A673 (cell line): ENCODE data around the gene ZNF385C. TPM values are rescaled to one million over a fixed set of nuclear protein-coding genes. Genes with fewer than 3 reads are reported as not detected.

Experiments used
- BruUV-seq: library from RNA; stranded (reverse); fragments of 400-500 nt; replicated peaks from 2 replicates; lab custom pipeline; 2021; lab: Mats Ljungman, UMichigan
- CTCF ChIA-PET: fragments of 300-600 bp; sonication (Branson Sonifier 250); formaldehyde crosslinking; loops from one replicate; lab custom pipeline; 2022; ENCODE audit warnings: antibody characterized with exemption; lab: Charles Lee
- POLR2A ChIA-PET: fragments of 300-600 bp; sonication (Branson Sonifier 250); formaldehyde crosslinking; loops from one replicate; lab custom pipeline; 2022; ENCODE audit warnings: antibody characterized with exemption; ENCODE audit not compliant: low non-redundant PET; lab: Charles Lee
- DNase-seq: peaks from one replicate; pipeline ENCODE4 v3.0.0-alpha.2; 2015; ENCODE audit warnings: low spot score
- H3K27ac ChIP-seq: fragments of 200-600 bp; sonication (generic); 2 replicates; pipeline ENCODE4 v1.5.1; 2016; ENCODE audit warnings: mixed run types, low read depth, mild to moderate bottlenecking, mixed read lengths, antibody characterized with exemption, low read length; ENCODE audit not compliant: poor library complexity, severe bottlenecking
- H3K27me3 ChIP-seq: fragments of 200-600 bp; sonication (generic); replicated peaks from 2 replicates; pipeline ENCODE4 v1.6.1; 2017; ENCODE audit warnings: mixed run types, low read depth, mild to moderate bottlenecking, mixed read lengths, antibody characterized with exemption, low read length; ENCODE audit not compliant: insufficient read depth, poor library complexity
- H3K36me3 ChIP-seq: fragments of 200-600 bp; sonication (generic); 2 replicates; pipeline ENCODE4 v1.6.1; 2016; ENCODE audit warnings: mixed run types, mild to moderate bottlenecking, mixed read lengths, antibody characterized with exemption, low read length; ENCODE audit not compliant: insufficient read depth, poor library complexity, severe bottlenecking
- H3K4me1 ChIP-seq: fragments of 200-600 bp; sonication (generic); 2 replicates; pipeline ENCODE4 v1.6.1; 2017; ENCODE audit warnings: mixed run types, mild to moderate bottlenecking, mixed read lengths, antibody characterized with exemption, low read length; ENCODE audit not compliant: insufficient read depth, poor library complexity, severe bottlenecking
- H3K4me3 ChIP-seq: fragments of 200-600 bp; sonication (generic); 2 replicates; pipeline ENCODE4 v1.5.1; 2016; ENCODE audit warnings: low read depth, mixed run types, mild to moderate bottlenecking, mixed read lengths, low read length; ENCODE audit not compliant: poor library complexity, severe bottlenecking
- H3K9me3 ChIP-seq: fragments of 200-600 bp; sonication (generic); 2 replicates; pipeline ENCODE4 v1.6.1; 2016; ENCODE audit warnings: mixed run types, low read depth, mild to moderate bottlenecking, mixed read lengths, antibody characterized with exemption, low read length; ENCODE audit not compliant: poor library complexity, severe bottlenecking
- CTCF ChIP-seq: fragments of 300-800, 200-600 bp; sonication (generic); conservative IDR thresholded peaks from 2 replicates; pipeline ENCODE4 v1.5.1; 2017; ENCODE audit warnings: low read depth, mild to moderate bottlenecking, antibody characterized with exemption, low read length, moderate library complexity, mixed read lengths
- EZH2 ChIP-seq: fragments of 200-600 bp; sonication (generic); IDR thresholded peaks from 2 replicates; pipeline ENCODE4 v1.6.1; 2017; ENCODE audit warnings: borderline replicate concordance, low read depth, mild to moderate bottlenecking, mixed read lengths, antibody characterized with exemption, low read length; ENCODE audit not compliant: poor library complexity, severe bottlenecking
- intact Hi-C: fragments of 100-400 bp; cut with micrococcal nuclease; formaldehyde crosslinking; loops from one replicate; pipeline ENCODE4 v1.10.0; 2022; ENCODE audit not compliant: unreplicated experiment
- total RNA-seq: library from RNA; stranded (reverse); gene quantifications from 2 replicates; pipeline ENCODE4 v1.2.3, GENCODE V29; 2021

ZNF385C gene
- total RNA-seq, 1 experiment from 2014 or later, result 0.17 TPM

GRCh38 chr17:41992576-41992975, 105.7 kb downstream of the ZNF385C start:
- ChIA-PET POLR2A (no interaction called here), CTCF (no interaction called here)
- no TSS peak for BruUV-seq

GRCh38 chr17:41989702-41990419, 108.4 kb downstream of the ZNF385C start:
- Histone ChIP-seq H3K36me3 (peaks cover 55% of the 10 kb centered on the region), H3K27ac (no peak overlapping the region), H3K4me3 (no peak overlapping the region), H3K9me3 (no peaks in the 10 kb centered on the region), H3K4me1 (no peaks in the 10 kb centered on the region), H3K27me3 (no peaks in the 10 kb centered on the region)
- DNase-seq, result no peak
- POLR2A ChIA-PET, result no interaction called here
- BruUV-seq, result no TSS peak
- no peak for TF ChIP-seq CTCF
- TF ChIP-seq EZH2, result no peak
- intact Hi-C loops, result no loop called here
- CTCF ChIA-PET, result no interaction called here

More at GRCh38 chr17:41992576-41992975, 105.7 kb downstream of the ZNF385C start:
- no peak overlapping the region for H3K27ac ChIP-seq
- no peaks in the 10 kb centered on the region for H3K9me3 ChIP-seq
- no peak overlapping the region for H3K4me3 ChIP-seq
- H3K36me3 ChIP-seq, result peaks cover 66% of the 10 kb centered on the region
- intact Hi-C loops, result no loop called here
- no peaks in the 10 kb centered on the region for H3K4me1 ChIP-seq
- TF ChIP-seq EZH2, result no peak
- TF ChIP-seq CTCF, result no peak
- no peaks in the 10 kb centered on the region for H3K27me3 ChIP-seq
- DNase-seq, result no peak

- ChIA-PET CTCF (no interaction called here), POLR2A (no interaction called here)
- Histone ChIP-seq H3K4me1 (no peaks in the 10 kb centered on the region), H3K9me3 (no peaks in the 10 kb centered on the region), H3K36me3 (peaks cover 47% of the 10 kb centered on the region), H3K4me3 (no peak overlapping the region), H3K27ac (no peak overlapping the region), H3K27me3 (no peaks in the 10 kb centered on the region)
- no peak for TF ChIP-seq EZH2
- TF ChIP-seq CTCF, result no peak
- DNase-seq, result no peak
- BruUV-seq, result no TSS peak
- intact Hi-C loops, result no loop called here
These were observed 109.9 kb downstream of the ZNF385C start for GRCh38 chr17:41988418-41988817.
